ENCODE measurements around the gene TBCD. TPM values are rescaled to one million over a fixed set of nuclear protein-coding genes. Genes with fewer than 3 reads are reported as not detected.

TBCD gene
- total and polyA plus RNA-seq, 12 donors: 41.3 to 107 (median 52.4) TPM

- no peak for TF ChIP-seq CTCF (IDR thresholded peaks at IDR 0.05)
- Histone ChIP-seq H3K4me1 (no peaks in the 10 kb centered on the region), H3K4me3 (no peak overlapping the region), H3K27me3 (no peaks in the 10 kb centered on the region), H3K36me3 (no peaks in the 10 kb centered on the region), H3K27ac (no peak overlapping the region), H3K9me3 (peaks cover 0 to 33% (median 21%) of the 10 kb centered on the region in 11 donors)
- DNase-seq: no peak
- no peak for ATAC-seq
- intact Hi-C loops (cut with DNase I): loop anchor here in 1 of 10 donors (5.0 kb wide), 1 partner anchor 49 kb away; no protein-coding TSS in a partner anchor
Observed at GRCh38 chr17:82993005-82993404, 241.1 kb downstream of the TBCD start.

Other genes with a start within 250 kb of the TBCD start
- 10 to 100 TPM; 27.5 to 66.6 (median 31.0) TPM for gene FOXK2, start 232.3 kb upstream of the TBCD start, total RNA-seq
- gene FOXK2, start 232.3 kb upstream of the TBCD start, polyA plus RNA-seq: 10 to 100 TPM; 16.5 to 24.7 TPM
- gene WDR45B, start 103.6 kb upstream of the TBCD start, total RNA-seq: 10 to 100 TPM; 33.0 to 45.5 (median 39.7) TPM
- 10 to 100 TPM; 23.3 to 43.8 TPM for gene WDR45B, start 103.6 kb upstream of the TBCD start, polyA plus RNA-seq
- gene RAB40B, start 53.4 kb upstream of the TBCD start, total RNA-seq: 10 to 100 TPM; 16.9 to 42.4 (median 21.7) TPM
- 10 to 100 TPM in 1 of 2 donors, 1 to 10 TPM in 1; 8.0 to 16.5 TPM for gene RAB40B, start 53.4 kb upstream of the TBCD start, polyA plus RNA-seq
- 10 to 100 TPM; 10.3 to 18.7 (median 14.7) TPM for gene FN3KRP, start 35.4 kb upstream of the TBCD start, total RNA-seq
- 10 to 100 TPM; 15.4 to 21.5 TPM for gene FN3KRP, start 35.4 kb upstream of the TBCD start, polyA plus RNA-seq
- 100 to 1,000 TPM in 3 of 10 donors, 10 to 100 TPM in 7; 72.4 to 115 (median 92.4) TPM for gene FN3K, start 16.4 kb upstream of the TBCD start, total RNA-seq
- 10 to 100 TPM; 48.4 to 93.1 TPM for gene FN3K, start 16.4 kb upstream of the TBCD start, polyA plus RNA-seq
- gene ZNF750, start 88.0 kb downstream of the TBCD start, total RNA-seq: under 1 TPM in 3 of 10 donors, not detected in 7; 0.11 to 0.20 (median 0.15) TPM
- gene ZNF750, start 88.0 kb downstream of the TBCD start, polyA plus RNA-seq: under 1 TPM; 0.14 to 0.15 TPM